ENCODE data around the gene HDLBP. TPM values are rescaled to one million over a fixed set of nuclear protein-coding genes. Genes with fewer than 3 reads are reported as not detected.

The HDLBP gene
- total and polyA plus RNA-seq, 2 experiments from 2014 or later = 613 to 711 TPM

DNA sequence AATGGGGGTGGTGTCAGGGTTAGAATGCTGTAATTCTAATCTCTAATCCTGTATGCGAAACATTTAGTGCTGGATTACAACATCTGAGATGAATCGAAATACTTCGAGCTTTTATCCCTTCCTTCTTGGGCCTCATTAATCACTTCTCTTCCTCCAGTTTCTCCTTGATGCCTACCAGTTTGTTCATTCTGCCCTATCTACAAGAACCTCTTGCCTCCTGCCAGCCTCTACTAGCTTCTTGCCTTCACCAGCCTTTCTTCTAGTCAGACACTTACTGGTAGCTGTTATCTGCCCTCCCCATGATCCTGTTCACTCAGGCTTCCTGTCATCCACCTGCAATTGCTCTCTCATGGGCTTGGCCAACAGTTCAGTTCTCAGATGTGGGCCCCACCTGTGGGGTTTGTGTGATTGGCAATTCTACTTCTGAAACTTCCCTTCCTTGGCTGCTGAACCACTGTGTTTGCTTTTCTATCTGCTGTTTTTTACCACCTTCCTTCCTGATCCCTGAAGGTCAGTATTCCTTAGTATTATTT lies 25.2 kb upstream of the HDLBP start:
- Histone ChIP-seq H3K9ac (0 out of 2 replicates have a peak overlapping the region, but pooled peaks have one; percentile 3), H4K20me1 (ENCODE audit: insufficient read depth) (0 out of 2 replicates have a peak, but pooled peaks cover 3% of the 10 kb centered on the region), H3K4me3 (no peak overlapping the region), H3K79me2 (ENCODE audit: insufficient read depth) (peaks cover 80% of the 10 kb centered on the region), H3K9me2 (ENCODE audit: insufficient read depth) (no peaks in the 10 kb centered on the region), H3K36me3 (ENCODE audit: low read depth) (peaks cover 69% of the 10 kb centered on the region), H2AFZ (no peak overlapping the region), H3K27me3 (replicated peaks; ENCODE audit: insufficient read depth) (no peaks in the 10 kb centered on the region), H3F3A (ENCODE audit: insufficient read depth) (peaks cover 79% of the 10 kb centered on the region), H3K4me2 (ENCODE audit: unreplicated experiment) (peak overlapping the region; percentile 44), H3K9me3 (ENCODE audit: low read depth) (no peaks in the 10 kb centered on the region), H3K27ac (peak overlapping the region; percentile 22), H3K4me1 (ENCODE audit: insufficient read depth) (peaks cover 30% of the 10 kb centered on the region)
- in situ Hi-C loops (cut with MboI) = no loop called here
- 64 to 76% methylated on average over 3 of the region's 3 CpGs for WGBS, 2 experiments (ENCODE audit: low coverage in 1 of 2, low lambda C conversion rate in 2 of 2, missing lambda C conversion rate in 2 of 2)
- TF ChIP-seq EZH2 (IDR thresholded peaks at IDR 0.05; ENCODE audit: insufficient read depth, poor library complexity, severe bottlenecking) = no peak
- no peak for TF ChIP-seq EZH2phosphoT487 (IDR thresholded peaks at IDR 0.05; ENCODE audit: insufficient read depth, low read depth)
- no peak for DNase-seq

DNA sequence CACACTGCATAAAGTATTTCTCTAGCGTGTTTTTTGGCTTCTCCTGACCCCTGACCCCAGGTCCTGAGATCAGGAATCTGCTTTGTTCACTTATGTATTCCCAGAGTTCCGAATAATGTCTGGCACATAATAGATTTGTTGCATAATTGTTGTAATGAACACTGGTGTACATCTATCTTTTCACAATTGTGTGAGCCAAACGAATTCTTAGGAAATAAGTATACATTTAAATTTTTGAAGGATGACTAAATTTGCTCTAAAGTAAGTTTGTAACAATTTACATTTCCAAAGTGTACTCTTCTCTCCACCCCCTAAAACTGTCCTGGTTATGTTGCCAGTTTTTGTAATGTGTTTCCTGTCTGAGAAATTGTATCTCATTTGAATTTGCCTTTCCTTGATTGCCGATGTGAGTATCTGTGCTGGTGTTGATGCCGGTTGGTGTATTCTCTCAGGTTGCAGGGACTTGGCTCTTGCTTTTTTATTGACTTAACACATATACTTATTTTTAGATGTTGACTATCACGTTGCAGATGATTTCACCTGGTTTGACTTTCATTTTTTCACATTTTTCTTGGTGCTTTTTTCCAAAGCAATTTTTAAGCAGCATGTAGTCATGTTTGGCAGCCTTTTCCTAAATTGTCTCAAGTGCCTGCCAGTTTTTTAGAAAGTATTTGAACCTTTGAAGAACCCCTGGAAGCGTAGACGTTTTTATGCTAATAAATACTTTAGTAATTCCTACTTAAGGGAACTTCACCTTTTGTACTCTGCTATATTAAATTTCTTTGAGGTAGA lies 24.6 kb upstream of the HDLBP start:
- Histone ChIP-seq H2AFZ (no peak overlapping the region), H4K20me1 (ENCODE audit: insufficient read depth) (0 out of 2 replicates have a peak, but pooled peaks cover 3% of the 10 kb centered on the region), H3K4me2 (ENCODE audit: unreplicated experiment) (peak overlapping the region; percentile 44), H3K4me1 (ENCODE audit: insufficient read depth) (peaks cover 23% of the 10 kb centered on the region), H3K9me2 (ENCODE audit: insufficient read depth) (no peaks in the 10 kb centered on the region), H3K4me3 (no peak overlapping the region), H3K27ac (peak overlapping the region; percentile 22), H3K9me3 (ENCODE audit: low read depth) (no peaks in the 10 kb centered on the region), H3K9ac (0 out of 2 replicates have a peak overlapping the region, but pooled peaks have one; percentile 3), H3K79me2 (ENCODE audit: insufficient read depth) (peaks cover 85% of the 10 kb centered on the region), H3F3A (ENCODE audit: insufficient read depth) (peaks cover 81% of the 10 kb centered on the region), H3K27me3 (replicated peaks; ENCODE audit: insufficient read depth) (no peaks in the 10 kb centered on the region), H3K36me3 (ENCODE audit: low read depth) (peaks cover 73% of the 10 kb centered on the region)
- no peak for TF ChIP-seq EZH2phosphoT487 (IDR thresholded peaks at IDR 0.05; ENCODE audit: insufficient read depth, low read depth)
- DNase-seq = peak; percentile 39
- in situ Hi-C loops (cut with MboI) = no loop called here
- 49 to 50% methylated on average over 8 of the region's 8 CpGs for WGBS, 2 experiments (ENCODE audit: low coverage in 1 of 2, low lambda C conversion rate in 2 of 2, missing lambda C conversion rate in 2 of 2)

DNA sequence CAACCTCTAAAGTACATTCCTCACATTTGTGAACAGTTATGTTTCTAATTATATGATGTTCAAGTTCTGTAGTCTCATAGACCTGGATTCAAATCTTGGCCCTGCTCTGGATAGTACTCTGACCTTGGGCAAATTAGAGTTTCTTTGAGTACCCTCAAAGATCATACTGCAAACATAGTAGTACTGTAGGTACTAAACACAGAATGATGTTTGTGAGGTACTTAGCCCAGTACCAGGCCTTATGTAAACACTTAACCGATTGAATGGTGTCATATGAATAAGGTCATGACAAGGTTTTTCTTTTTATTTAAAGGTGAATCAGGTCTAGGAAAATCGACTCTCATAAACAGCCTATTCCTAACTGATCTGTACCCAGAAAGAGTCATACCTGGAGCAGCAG lies 19.3 kb upstream of the HDLBP start:
- no peak for DNase-seq
- in situ Hi-C loops (cut with MboI) = no loop called here
- H3K36me3 ChIP-seq (ENCODE audit: low read depth) = peaks cover 56% of the 10 kb centered on the region
- H3K9ac ChIP-seq = no peak overlapping the region
- no peaks in the 10 kb centered on the region for H3K9me3 ChIP-seq (ENCODE audit: low read depth)
- no peak overlapping the region for H2AFZ ChIP-seq
- peaks cover 94% of the 10 kb centered on the region for H3K79me2 ChIP-seq (ENCODE audit: insufficient read depth)
- H3K4me3 ChIP-seq = no peak overlapping the region
- WGBS, 2 experiments (ENCODE audit: low coverage in 1 of 2, low lambda C conversion rate in 2 of 2, missing lambda C conversion rate in 2 of 2) = 73 to 75% methylated on average over 2 of the region's 2 CpGs
- H3K4me1 ChIP-seq (ENCODE audit: insufficient read depth) = peaks cover 8% of the 10 kb centered on the region
- no peaks in the 10 kb centered on the region for H4K20me1 ChIP-seq (ENCODE audit: insufficient read depth)
- H3K4me2 ChIP-seq (ENCODE audit: unreplicated experiment) = no peak overlapping the region
- no peaks in the 10 kb centered on the region for H3K9me2 ChIP-seq (ENCODE audit: insufficient read depth)
- TF ChIP-seq EZH2 (IDR thresholded peaks at IDR 0.05; ENCODE audit: insufficient read depth, poor library complexity, severe bottlenecking) (no peak), EZH2phosphoT487 (IDR thresholded peaks at IDR 0.05; ENCODE audit: insufficient read depth, low read depth) (no peak)
- peaks cover 66% of the 10 kb centered on the region for H3F3A ChIP-seq (ENCODE audit: insufficient read depth)
- no peaks in the 10 kb centered on the region for H3K27me3 ChIP-seq (replicated peaks; ENCODE audit: insufficient read depth)
- H3K27ac ChIP-seq = no peak overlapping the region

DNA sequence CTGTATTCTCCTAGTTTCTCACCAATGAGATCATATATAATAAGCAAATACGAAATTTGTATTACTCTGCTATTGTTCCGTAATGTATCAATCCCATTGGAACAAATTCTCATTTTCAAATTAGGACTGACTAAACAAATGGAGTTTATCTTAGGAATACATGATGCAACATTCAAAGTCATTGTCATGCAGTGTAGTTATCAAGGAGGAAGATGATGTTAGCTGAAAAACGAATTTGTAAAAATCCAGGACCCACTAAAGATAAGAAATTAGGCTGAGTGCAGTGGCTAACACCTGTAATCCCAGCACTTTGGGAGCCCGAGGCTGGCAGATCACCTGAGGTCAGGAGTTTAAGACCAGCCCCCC lies 15.1 kb upstream of the HDLBP start:
- Histone ChIP-seq H3K27ac (no peak overlapping the region), H3K9me3 (ENCODE audit: low read depth) (no peaks in the 10 kb centered on the region), H3K79me2 (ENCODE audit: insufficient read depth) (peaks cover 100% of the 10 kb centered on the region), H2AFZ (no peak overlapping the region), H3K4me2 (ENCODE audit: unreplicated experiment) (no peak overlapping the region), H3K4me3 (no peak overlapping the region), H3K9me2 (ENCODE audit: insufficient read depth) (no peaks in the 10 kb centered on the region), H3K27me3 (replicated peaks; ENCODE audit: insufficient read depth) (no peaks in the 10 kb centered on the region), H3F3A (ENCODE audit: insufficient read depth) (peaks cover 34% of the 10 kb centered on the region), H3K36me3 (ENCODE audit: low read depth) (peaks cover 61% of the 10 kb centered on the region), H3K9ac (no peak overlapping the region), H3K4me1 (ENCODE audit: insufficient read depth) (no peaks in the 10 kb centered on the region), H4K20me1 (ENCODE audit: insufficient read depth) (no peaks in the 10 kb centered on the region)
- in situ Hi-C loops (cut with MboI) = no loop called here
- 95 to 99% methylated on average over 4 of the region's 4 CpGs for WGBS, 2 experiments (ENCODE audit: low coverage in 1 of 2, low lambda C conversion rate in 2 of 2, missing lambda C conversion rate in 2 of 2)
- TF ChIP-seq EZH2 (IDR thresholded peaks at IDR 0.05; ENCODE audit: insufficient read depth, poor library complexity, severe bottlenecking) = no peak
- TF ChIP-seq EZH2phosphoT487 (IDR thresholded peaks at IDR 0.05; ENCODE audit: insufficient read depth, low read depth) = no peak
- DNase-seq = no peak
